Esophagus squamous epithelium (tissue), 5 donors: Measurements from ENCODE around the gene POLD2. TPM values are rescaled to one million over a fixed set of nuclear protein-coding genes. Genes with fewer than 3 reads are reported as not detected.

Source experiments
- DNase-seq: peaks from one replicate; lab custom pipeline; 2025; lab: John Stamatoyannopoulos, UW
- H3K27ac ChIP-seq, 4 donors: fragments of 200-600 bp; sonication (generic); one replicate each; pipeline ENCODE4 v1.5.1; 2016 to 2019; ENCODE audit warnings: mild to moderate bottlenecking in 1 of 4
- H3K27me3 ChIP-seq, 4 donors: fragments of 200-600 bp; sonication (generic); 1 replicate in 3 of 4; 2 replicates in 1 of 4; pipeline versions ENCODE4 v1.5.1 to v1.6.0; 2017 to 2021; ENCODE audit warnings: antibody characterized with exemption in 1 of 4
- H3K36me3 ChIP-seq, 3 donors: fragments of 200-600 bp; sonication (generic); one replicate each; pipeline ENCODE4 v1.5.1; 2016 to 2019
- H3K4me1 ChIP-seq, 3 donors: fragments of 200-600 bp; sonication (generic); one replicate each; pipeline ENCODE4 v1.5.1; 2017 to 2019
- H3K4me3 ChIP-seq, 4 donors: fragments of 200-600 bp; sonication (generic); 1 replicate in 3 of 4; 2 replicates in 1 of 4; pipeline ENCODE4 v1.5.1; 2016 to 2019; ENCODE audit warnings: mild to moderate bottlenecking in 2 of 4, moderate library complexity in 1 of 4
- H3K9me3 ChIP-seq, 3 donors: fragments of 200-600 bp; sonication (generic); one replicate each; pipeline ENCODE4 v1.5.1; 2016 to 2019
- CTCF ChIP-seq, 6 experiments: fragments of 450-650 bp in 4 of 6; fragments of 200-600 bp in 2 of 6; sonication (generic) in 2 of 6; IDR thresholded peaks; one replicate each; pipeline ENCODE4 v1.5.1; 2016 to 2019; ENCODE audit warnings: antibody characterized with exemption in 6 of 6, mild to moderate bottlenecking in 4 of 6, moderate library complexity in 4 of 6
- POLR2A ChIP-seq, 4 donors: fragments of 450-650 bp; IDR thresholded peaks; one replicate each; pipeline ENCODE4 v1.6.1; 2017; ENCODE audit warnings: antibody characterized with exemption in 4 of 4, mild to moderate bottlenecking in 4 of 4, moderate library complexity in 3 of 4
- WGBS, 2 donors: methylation state at CpG; one replicate each; pipeline ENCODE4 v1.1.5; 2018; 5-methylcytosine and 5-hydroxymethylcytosine counted together
- intact Hi-C: fragments of 100-400 bp; cut with DNase I; formaldehyde crosslinking; loops from one replicate; pipeline ENCODE4 v1.15.0; 2022
- total RNA-seq, 4 donors: library from RNA; depleted of rRNA; stranded (reverse); fragments of >200 nt; gene quantifications; one replicate each; pipeline ENCODE4 v1.1.0, GENCODE V29; 2016
- donor health status: DM: yes; HTN: yes; CAD: no.

POLD2 gene
- total RNA-seq, 4 donors from 2014 or later: 71.2 to 164 (median 89.5) TPM

DNA sequence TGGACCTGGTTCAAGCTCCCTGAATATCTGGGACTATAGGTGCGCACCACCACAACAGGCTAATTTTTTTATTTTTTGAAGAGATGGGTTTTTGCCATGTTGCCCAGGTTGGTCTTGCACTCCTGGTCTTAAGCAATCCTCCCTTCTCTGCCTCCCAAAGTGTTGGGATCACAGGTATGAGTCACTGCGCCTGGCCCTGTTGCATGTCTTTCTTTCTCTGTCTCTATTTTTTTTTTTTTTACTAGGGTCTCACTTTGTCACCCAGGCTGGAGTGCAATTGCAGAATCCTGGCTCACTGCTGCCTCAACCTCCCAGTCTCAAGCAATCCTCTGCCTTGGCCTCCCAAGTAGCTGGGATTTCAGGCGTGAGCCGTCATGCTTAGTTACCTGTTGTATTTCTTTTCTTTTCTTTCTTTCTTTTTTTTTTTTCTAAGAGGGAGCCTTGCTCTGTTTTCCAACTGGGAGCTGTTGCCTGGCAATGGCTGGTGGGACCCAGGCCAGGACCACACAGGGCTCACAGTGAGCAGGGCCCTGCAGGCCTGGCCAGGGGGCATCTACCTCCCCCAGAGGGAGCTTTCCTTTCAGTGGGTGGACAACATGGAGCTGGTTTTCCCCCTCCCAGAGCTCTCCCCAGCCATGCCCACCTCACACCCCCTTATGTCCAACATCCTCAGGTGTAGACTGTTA is 11.7 kb upstream of the POLD2 start:
- no peak overlapping the region for H3K27ac ChIP-seq
- no peaks in the 10 kb centered on the region for H3K9me3 ChIP-seq
- no peak for DNase-seq
- no peaks in the 10 kb centered on the region for H3K27me3 ChIP-seq
- intact Hi-C loops: no loop called here
- WGBS, 2 donors: 70 to 84% methylated on average over 4 of the region's 4 CpGs
- H3K4me3 ChIP-seq: no peak overlapping the region
- no peak for TF ChIP-seq CTCF (IDR thresholded peaks at IDR 0.05)
- no peak for TF ChIP-seq POLR2A (IDR thresholded peaks at IDR 0.05)
- no peaks in the 10 kb centered on the region for H3K4me1 ChIP-seq
- H3K36me3 ChIP-seq: no peaks in the 10 kb centered on the region

DNA sequence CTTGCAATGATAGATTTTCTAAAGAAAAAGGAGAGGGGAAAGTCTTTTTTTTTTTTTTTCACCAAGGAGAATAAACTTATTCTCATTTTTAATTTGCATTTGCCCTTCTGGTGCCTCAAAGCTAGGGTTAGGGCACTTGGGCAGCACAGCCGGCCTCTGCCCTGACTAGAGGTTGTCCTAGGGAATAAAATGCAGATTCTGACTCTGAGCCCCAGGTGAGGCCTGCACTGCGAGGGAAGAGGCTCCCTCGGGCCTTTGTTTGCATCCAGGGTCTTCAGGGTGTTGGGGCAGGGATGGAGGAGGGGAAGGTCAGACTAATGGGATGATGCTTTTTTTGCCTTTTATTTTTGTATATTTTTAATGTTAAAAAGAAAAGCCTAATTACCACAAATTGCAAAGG is 9.9 kb upstream of the POLD2 start:
- intact Hi-C loops: no loop called here
- Histone ChIP-seq H3K4me3 (no peak overlapping the region), H3K27ac (no peak overlapping the region), H3K9me3 (no peaks in the 10 kb centered on the region), H3K4me1 (no peaks in the 10 kb centered on the region), H3K27me3 (no peaks in the 10 kb centered on the region), H3K36me3 (no peaks in the 10 kb centered on the region)
- no peak for DNase-seq
- 64 to 78% methylated on average over 3 of the region's 3 CpGs for WGBS, 2 donors
- TF ChIP-seq POLR2A (IDR thresholded peaks at IDR 0.05): no peak
- TF ChIP-seq CTCF (IDR thresholded peaks at IDR 0.05): no peak

GRCh38 chr7:44132039-44132438 is 8.7 kb upstream of the POLD2 start:
- no peak for DNase-seq
- WGBS, 2 donors: 86 to 100% methylated on average over 2 of the region's 2 CpGs
- Histone ChIP-seq H3K27me3 (no peaks in the 10 kb centered on the region), H3K9me3 (no peaks in the 10 kb centered on the region), H3K36me3 (no peaks in the 10 kb centered on the region), H3K27ac (no peak overlapping the region), H3K4me3 (no peak overlapping the region), H3K4me1 (no peaks in the 10 kb centered on the region)
- intact Hi-C loops: no loop called here
- TF ChIP-seq CTCF (IDR thresholded peaks at IDR 0.05) (no peak), POLR2A (IDR thresholded peaks at IDR 0.05) (no peak)

DNA sequence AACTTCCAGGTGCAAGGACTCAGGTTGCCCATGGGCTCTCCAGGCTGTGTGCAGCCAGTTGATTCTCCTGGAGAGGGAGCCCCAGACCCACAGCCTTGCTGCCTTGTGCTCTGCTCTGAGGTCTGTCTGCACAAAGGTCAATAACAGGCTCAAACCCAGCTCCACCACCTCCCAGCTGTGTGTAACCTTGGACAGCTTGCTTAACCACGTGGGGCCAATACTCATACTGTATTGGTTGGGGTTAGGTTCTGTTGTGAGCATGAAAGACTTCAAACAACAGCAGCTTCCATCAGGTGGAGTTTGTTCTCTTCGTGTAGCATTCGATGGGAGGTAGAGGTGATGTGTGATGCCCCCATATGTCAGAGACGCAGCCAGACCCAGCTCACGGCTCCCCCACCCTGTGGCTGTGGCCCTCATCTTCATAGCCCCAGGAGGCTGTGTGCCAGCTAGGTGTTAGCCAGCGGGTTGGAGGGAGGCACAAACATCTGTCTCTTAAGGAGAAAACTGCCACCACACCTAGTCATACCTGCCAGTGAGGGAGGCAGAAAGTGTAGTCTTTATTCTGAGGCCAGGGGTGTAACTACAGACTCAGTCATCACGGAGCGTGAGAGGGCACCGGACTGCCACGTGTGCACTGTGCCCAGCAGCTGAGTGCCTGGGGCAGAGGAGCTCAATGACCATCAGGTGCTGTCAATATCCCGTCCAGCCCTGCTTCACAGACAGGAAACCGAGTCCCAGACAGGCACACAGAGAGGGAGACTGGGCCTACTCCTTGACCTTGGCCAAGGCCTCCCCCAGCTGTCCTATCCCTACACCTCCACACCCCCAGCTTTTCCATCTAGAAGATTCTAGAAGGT is 8.1 kb upstream of the POLD2 start:
- H3K36me3 ChIP-seq: no peaks in the 10 kb centered on the region
- H3K4me1 ChIP-seq: no peaks in the 10 kb centered on the region
- TF ChIP-seq POLR2A (IDR thresholded peaks at IDR 0.05) (no peak), CTCF (IDR thresholded peaks at IDR 0.05) (peak in 1 of 6 experiments; percentile 25)
- 75 to 83% methylated on average over 5 to 12 of the region's 12 CpGs for WGBS, 2 donors
- H3K4me3 ChIP-seq: no peak overlapping the region
- intact Hi-C loops: no loop called here
- H3K27me3 ChIP-seq: no peaks in the 10 kb centered on the region
- H3K9me3 ChIP-seq: no peaks in the 10 kb centered on the region
- DNase-seq: no peak
- H3K27ac ChIP-seq: no peak overlapping the region
